H1 (cell line): ENCODE results near the gene LTB4R. TPM values are rescaled to one million over a fixed set of nuclear protein-coding genes. Genes with fewer than 3 reads are reported as not detected.

Source experiments
- BACH1 ChIP-seq: IDR thresholded peaks from 2 replicates; pipeline ENCODE4 v1.6.1; 2012; ENCODE audit warnings: low read length, improper control_type of control experiment
- CEBPB ChIP-seq: IDR thresholded peaks from 2 replicates; pipeline ENCODE4 v1.6.1; 2012; ENCODE audit warnings: low read depth, low read length
- HDAC2 ChIP-seq, 2 experiments: fragments of 300-600 bp in 1 of 2; sonication (generic) in 1 of 2; IDR thresholded peaks; 2 replicates each; pipeline ENCODE4 v1.6.1; 2011 to 2012; ENCODE audit warnings: low read depth in 2 of 2, low read length in 2 of 2, mild to moderate bottlenecking in 2 of 2, moderate library complexity in 2 of 2, borderline replicate concordance in 1 of 2, inconsistent platforms in 1 of 2
- JUND ChIP-seq: IDR thresholded peaks from 2 replicates; pipeline ENCODE4 v1.6.1; 2011; ENCODE audit warnings: mild to moderate bottlenecking, improper control_type of control experiment, low read length
- KDM4A ChIP-seq: IDR thresholded peaks from one replicate; pipeline ENCODE4 v1.7.1; 2012; ENCODE audit warnings: low read depth, mild to moderate bottlenecking, moderate library complexity, low read length, inconsistent platforms; ENCODE audit not compliant: severe bottlenecking
- RAD21 ChIP-seq, 2 experiments: IDR thresholded peaks in 1 of 2; conservative IDR thresholded peaks in 1 of 2; 2 replicates each; pipeline ENCODE4 v1.6.1; 2011; ENCODE audit warnings: low read depth in 2 of 2, low read length in 2 of 2, improper control_type of control experiment in 1 of 2, inconsistent platforms in 1 of 2, mild to moderate bottlenecking in 1 of 2, moderate library complexity in 1 of 2
- RNF2 ChIP-seq: fragments of 200-900, 300-1000 bp; sonication (generic); IDR thresholded peaks from 2 replicates; pipeline ENCODE4 v1.7.1; 2016; ENCODE audit warnings: borderline replicate concordance, low read depth, mild to moderate bottlenecking, antibody characterized with exemption, low read length; ENCODE audit not compliant: poor library complexity, severe bottlenecking; ENCODE audit errors: missing control alignments
- TBP ChIP-seq: IDR thresholded peaks from 2 replicates; pipeline ENCODE4 v1.6.1; 2011; ENCODE audit warnings: low read depth, low read length, improper control_type of control experiment
- TEAD4 ChIP-seq: IDR thresholded peaks from 2 replicates; pipeline ENCODE4 v1.6.1; 2012; ENCODE audit warnings: low read depth, low read length, inconsistent platforms, mixed read lengths
- polyA plus RNA-seq, 7 experiments: library from polyadenylated mRNA; depleted of rRNA in 3 of 7; stranded (reverse) in 5 of 7; unstranded in 2 of 7; fragments of >200 nt in 5 of 7; fragments of 200-250 nt in 2 of 7; gene quantifications; 1 replicate in 5 of 7; 2 replicates in 1 of 7; 4 replicates in 1 of 7; pipeline versions ENCODE4 v1.2.1 to v1.2.3, GENCODE V29; 2011 to 2013; ENCODE audit warnings: missing spikeins in 2 of 7, mixed read lengths in 2 of 7
- total RNA-seq: library from RNA; stranded (reverse); fragmentation: NEBNext Ultra II Directional; extraction: Animal tissue kit (Norgen Biotek cat#: 25700); gene quantifications from 2 replicates; pipeline ENCODE4 v1.2.1, GENCODE V29; 2021
- TF ChIP-seq, protein P1 (sequence below): IDR thresholded peaks from 2 replicates; pipeline ENCODE4 v1.6.1; 2012; ENCODE audit warnings: inconsistent platforms
- TF ChIP-seq, protein P2 (sequence below): IDR thresholded peaks from 2 replicates; pipeline ENCODE4 v1.6.1; 2012; ENCODE audit warnings: inconsistent platforms
- TF ChIP-seq, protein P3 (sequence below): IDR thresholded peaks from 2 replicates; pipeline ENCODE4 v1.6.1; 2011; ENCODE audit warnings: low read length, improper control_type of control experiment

Gene LTB4R
- total and polyA plus RNA-seq, 2 of the 8 experiments (the other 6 are each of a cell fraction or from before 2014, with no cell fraction given): 4.1 to 6.7 TPM

DNA sequence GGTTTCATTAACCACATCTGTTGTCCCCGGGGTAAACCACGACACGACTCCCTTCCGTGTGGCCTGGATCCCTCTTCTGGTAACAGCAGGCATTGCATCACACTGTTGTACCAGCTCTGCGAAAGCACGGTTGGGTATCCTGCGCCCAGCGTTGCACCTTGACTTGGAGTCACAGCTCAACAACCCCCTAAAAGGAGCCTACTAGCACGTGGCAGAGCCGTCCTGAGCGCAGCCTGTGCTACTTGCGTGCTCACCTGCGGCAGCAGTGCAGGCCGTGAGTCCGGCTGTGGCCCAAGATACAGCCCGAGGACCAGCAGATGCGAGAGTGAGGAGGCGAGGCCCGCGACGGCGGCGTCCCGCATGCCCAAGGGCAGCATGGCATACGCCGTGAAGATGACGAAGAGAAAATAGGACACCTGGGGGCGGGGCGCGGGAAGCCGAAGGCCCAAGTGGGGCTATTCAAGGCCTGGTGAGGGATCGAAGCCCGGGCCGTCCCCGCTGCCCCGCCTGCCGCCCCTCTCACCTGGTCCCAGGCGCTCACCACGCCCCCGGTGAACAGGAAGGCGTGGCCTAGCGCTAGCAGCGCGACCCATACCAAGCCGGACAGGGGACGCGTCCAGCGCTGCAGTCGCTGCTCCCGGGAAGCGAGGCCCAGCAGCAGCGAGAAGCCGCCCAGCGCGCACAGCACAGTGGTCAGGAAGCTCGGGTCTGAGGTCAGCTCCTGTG lies 21.1 kb downstream of the LTB4R start (continued):
- TF ChIP-seq, protein P1, sequence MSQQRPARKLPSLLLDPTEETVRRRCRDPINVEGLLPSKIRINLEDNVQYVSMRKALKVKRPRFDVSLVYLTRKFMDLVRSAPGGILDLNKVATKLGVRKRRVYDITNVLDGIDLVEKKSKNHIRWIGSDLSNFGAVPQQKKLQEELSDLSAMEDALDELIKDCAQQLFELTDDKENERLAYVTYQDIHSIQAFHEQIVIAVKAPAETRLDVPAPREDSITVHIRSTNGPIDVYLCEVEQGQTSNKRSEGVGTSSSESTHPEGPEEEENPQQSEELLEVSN: peak; percentile 95
- TF ChIP-seq TEAD4 (no peak), BACH1 (0 out of 2 replicates have a peak, but pooled peaks have one; percentile 44), KDM4A (peak; percentile 85), CEBPB (peak; percentile 90), RNF2 (no peak), JUND (no peak), HDAC2 (IDR thresholded peaks at IDR 0.05; ENCODE audit: borderline replicate concordance in 1 of 2, low read depth in 2 of 2, low read length in 2 of 2) (0 out of 4 replicates have a peak, but pooled peaks of 1 of the 2 experiments have one; percentile 43), TBP (0 out of 2 replicates have a peak, but pooled peaks have one; percentile 8), RAD21 (IDR thresholded peaks at IDR 0.05 in 1 of 2, conservative IDR thresholded peaks at IDR 0.05 in 1 of 2; ENCODE audit: low read depth in 2 of 2, low read length in 2 of 2) (peak; percentile 50 to 54)
- TF ChIP-seq, protein P2, sequence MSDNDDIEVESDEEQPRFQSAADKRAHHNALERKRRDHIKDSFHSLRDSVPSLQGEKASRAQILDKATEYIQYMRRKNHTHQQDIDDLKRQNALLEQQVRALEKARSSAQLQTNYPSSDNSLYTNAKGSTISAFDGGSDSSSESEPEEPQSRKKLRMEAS: peak; percentile 97
- TF ChIP-seq, protein P3, sequence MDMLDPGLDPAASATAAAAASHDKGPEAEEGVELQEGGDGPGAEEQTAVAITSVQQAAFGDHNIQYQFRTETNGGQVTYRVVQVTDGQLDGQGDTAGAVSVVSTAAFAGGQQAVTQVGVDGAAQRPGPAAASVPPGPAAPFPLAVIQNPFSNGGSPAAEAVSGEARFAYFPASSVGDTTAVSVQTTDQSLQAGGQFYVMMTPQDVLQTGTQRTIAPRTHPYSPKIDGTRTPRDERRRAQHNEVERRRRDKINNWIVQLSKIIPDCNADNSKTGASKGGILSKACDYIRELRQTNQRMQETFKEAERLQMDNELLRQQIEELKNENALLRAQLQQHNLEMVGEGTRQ: no peak
- TF ChIP-seq, all 59 proteins: peak for 12
